LoVo (cell line): ENCODE results near the gene CSNK1G2.
A peak's percentile ranks its signal among the peaks of the same experiment; 100 is the strongest.

Experiments
- DNase-seq: peaks from one replicate; pipeline ENCODE4 v3.0.0-alpha.2; 2016; ENCODE audit warnings: low spot score

The CSNK1G2 gene

DNA sequence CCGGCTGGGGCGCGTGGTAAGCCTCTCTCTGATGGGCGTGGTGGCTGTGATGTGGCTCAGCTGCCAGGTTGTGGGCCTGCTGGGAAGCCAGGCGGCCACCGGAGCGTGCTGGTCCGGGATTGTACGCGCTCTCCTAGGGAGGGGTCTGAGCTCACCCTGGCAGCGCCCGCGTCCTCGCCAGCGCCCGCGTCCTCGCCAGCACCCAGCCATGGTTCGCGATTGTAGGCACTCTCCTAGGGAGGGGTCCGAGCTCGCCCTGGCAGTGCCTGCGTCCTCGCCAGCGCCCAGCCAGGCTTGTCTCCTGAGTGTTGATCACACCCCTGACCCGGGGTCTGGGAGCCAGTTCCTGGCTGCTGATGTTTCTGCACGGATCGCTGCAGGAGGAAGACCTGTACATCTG lies 22.0 kb upstream of the CSNK1G2 start:
- no peak for DNase-seq

GRCh38 chr19:1920644-1921043 lies 20.3 kb upstream of the CSNK1G2 start:
- no peak for DNase-seq

DNA sequence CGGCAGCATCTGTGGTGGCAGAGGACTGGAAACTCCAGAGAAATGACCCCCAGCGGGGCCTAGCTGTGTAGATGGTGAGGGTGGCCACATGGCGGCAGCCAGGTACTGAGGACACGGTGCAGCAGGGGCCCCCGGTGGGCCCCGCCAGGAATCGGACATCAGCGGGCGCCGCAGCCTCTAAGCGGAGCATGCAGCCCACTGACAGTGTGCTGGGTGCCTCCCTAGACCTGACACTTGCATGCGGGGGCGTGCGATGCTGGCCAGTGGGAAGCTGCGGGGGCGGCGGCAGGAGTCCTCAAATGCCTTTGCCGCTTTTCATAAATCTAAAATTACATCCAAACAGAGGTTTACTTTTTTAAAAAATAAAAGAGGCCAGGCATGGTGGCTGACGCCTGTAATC lies 19.6 kb upstream of the CSNK1G2 start:
- DNase-seq: no peak

DNA sequence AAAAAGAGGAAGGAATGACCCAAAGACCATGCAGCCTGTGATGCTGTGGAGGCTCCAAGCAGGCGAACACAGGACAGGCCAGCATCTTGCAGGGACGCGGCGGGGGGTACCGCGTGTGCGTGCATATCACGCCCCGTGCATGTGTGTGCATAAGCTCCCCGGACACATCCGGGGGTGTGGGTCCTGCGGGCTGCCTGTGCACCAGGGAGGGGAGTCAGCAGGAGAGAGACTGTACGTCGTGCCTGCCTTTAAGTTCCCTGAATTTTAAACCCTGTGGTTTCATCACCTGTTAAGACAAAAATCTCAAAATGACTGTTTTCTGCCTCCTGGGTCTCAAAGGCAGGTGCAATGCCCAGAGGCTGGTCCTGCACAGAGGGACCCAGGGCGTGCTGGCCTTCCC lies 19.1 kb upstream of the CSNK1G2 start:
- DNase-seq: no peak

DNA sequence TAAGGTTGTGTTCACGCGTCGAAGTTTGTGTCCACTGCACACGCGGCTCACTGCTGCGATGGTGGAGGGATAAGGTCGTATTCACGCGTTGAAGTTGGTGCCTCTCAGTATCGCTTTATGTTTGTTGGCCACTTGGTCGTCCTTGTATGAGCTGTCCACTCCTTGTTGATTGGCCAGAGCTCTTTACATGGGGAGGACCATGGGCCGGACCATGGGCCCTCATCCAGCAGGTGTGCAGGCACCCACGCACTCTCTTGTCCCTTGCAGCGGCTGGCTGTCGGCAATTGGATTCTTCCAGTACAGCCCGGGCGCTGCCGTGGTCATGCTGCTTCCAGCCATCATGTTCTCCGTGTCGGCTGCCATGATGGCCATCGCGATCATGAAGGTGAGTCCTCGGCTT lies 18.2 kb upstream of the CSNK1G2 start:
- DNase-seq: no peak

GRCh38 chr19:1923319-1923718 lies 17.7 kb upstream of the CSNK1G2 start:
- no peak for DNase-seq

GRCh38 chr19:1924320-1924961 lies 16.5 kb upstream of the CSNK1G2 start:
- DNase-seq: no peak

DNA sequence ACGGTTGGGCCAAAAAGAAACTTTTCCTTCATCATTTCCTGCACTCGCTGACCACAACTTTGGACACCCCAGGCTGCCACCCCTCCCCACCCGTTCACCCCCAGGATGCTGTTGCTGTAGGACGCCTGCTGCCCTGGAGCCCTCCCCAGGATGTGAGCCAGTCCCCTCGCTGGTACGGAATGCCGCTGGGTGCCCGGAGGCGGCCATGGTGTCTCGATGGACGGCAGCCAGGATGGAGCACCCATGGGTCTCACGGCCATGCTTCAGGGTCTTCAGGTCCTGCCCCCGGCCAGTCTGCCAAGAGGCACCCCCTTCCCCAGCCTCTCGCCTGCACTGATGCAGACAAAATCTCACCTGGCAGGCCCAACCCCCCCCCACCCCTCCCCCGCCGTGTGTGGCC lies 15.4 kb upstream of the CSNK1G2 start:
- no peak for DNase-seq

DNA sequence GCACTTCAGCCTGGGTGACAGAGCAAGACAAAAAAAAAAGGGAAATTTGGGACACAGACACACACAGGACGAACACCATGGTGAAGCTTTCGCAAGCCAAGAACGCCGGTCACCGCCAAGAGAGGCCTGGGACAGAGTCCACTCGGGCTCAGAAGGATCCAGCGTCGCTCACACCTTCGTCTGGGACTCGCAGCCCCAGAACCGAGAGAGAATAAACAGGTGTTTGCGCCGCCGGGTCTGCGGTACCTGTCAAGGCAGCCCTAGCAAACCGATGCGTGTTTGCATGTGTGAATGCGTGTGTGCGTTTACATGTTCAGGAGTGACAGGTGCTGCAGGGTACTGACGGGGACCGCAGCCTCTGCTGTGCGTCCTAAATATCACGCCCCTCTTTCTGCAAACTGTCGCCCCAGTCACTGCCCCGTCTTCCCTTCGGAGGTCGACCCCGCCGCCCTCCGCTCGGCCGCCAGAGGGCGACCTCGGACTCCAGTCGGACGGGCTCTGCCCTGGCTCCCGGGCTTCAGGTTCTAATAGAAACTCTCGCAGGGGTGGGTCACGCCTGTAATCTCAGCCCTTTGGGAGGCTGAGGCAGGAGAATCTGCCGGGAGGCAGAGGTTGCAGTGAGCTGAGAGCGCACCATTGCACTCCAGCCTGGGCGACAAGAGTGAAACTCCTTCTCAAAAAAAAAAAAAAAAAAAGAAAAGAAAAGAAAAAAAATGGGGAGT lies 11.8 kb upstream of the CSNK1G2 start:
- peak; percentile 76 for DNase-seq

DNA sequence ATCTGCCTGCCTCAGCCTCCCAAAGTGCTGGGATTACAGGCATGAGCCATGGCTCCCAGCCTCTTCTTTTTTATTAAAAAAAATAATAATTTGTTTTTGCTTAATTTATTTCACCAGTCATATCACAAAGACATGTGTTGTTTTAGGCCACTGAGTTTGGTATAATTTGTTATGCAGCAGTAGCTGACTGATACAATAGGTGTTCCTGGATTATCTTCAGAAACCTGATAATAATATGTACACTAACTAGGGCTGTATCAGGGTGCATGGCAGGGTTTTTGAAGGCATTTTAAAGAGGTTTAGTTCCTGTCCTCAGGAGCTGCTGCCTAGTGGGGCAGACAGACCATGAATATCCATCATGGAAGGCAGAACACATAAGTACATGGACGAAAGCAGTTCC lies 9.5 kb upstream of the CSNK1G2 start:
- no peak for DNase-seq

GRCh38 chr19:1932395-1932794 lies 8.6 kb upstream of the CSNK1G2 start:
- DNase-seq: no peak

DNA sequence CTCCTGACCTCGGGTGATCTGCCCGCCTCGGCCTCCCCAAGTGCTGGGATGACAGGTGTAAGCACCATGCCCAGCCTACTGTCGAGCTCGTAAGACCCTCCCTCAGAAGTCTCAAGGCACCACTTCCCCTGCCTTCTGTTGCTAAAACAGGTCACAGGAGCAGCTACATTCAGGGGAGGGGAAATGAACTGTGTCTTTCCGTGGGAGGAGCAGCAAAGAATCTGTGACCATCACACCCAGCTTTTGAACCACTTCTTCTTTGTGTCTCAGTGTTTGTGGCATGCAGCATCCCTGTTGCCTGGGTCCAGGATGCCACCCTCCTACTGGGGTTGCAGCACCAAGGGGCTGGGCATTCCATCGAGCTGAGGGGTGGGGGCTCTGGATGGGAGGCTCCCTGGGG lies 7.7 kb upstream of the CSNK1G2 start:
- no peak for DNase-seq

DNA sequence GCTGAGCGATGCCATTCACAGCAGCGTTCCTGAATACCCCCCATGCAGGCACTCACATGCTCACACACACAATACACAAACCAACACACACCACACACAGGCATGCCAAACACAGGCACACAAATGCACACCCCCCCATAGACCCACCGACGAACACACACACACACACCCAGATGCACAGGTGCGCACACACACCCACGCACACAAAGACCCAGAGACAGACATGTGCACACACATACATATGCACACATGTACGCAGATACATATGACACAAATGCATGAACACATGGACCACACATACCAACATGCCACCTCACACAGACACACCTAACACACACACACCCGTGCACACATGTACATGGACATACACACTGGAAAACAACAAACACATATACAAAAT lies 7.0 kb upstream of the CSNK1G2 start:
- DNase-seq: no peak

- no peak for DNase-seq
Measured at GRCh38 chr19:1935484-1936208, 5.3 kb upstream of the CSNK1G2 start.

GRCh38 chr19:1936430-1936829 lies 4.5 kb upstream of the CSNK1G2 start:
- DNase-seq: no peak

GRCh38 chr19:1936916-1937610 lies 3.9 kb upstream of the CSNK1G2 start:
- DNase-seq: no peak

DNA sequence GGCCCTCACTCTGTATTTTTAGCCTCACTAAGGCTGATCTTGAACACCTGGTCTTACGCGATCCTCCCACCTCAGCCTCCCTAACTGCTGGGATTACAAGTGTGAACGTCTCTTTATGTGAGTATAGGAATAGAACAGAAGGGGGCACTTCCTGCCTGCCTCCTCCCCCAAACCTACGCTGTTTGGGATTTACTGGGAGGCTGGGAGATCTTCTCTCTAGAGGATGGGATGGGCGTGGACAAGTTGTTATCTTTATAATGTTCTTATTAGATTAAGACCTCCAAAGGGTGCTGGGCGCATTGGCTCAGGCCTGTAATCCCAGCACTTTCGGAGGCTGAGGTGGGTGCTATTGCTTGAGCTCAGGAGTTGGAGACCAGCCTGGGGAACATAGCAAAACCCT lies 2.9 kb upstream of the CSNK1G2 start:
- DNase-seq: no peak

GRCh38 chr19:1942078-1942933 lies 1.3 kb downstream of the CSNK1G2 start:
- DNase-seq: peak; percentile 44

DNA sequence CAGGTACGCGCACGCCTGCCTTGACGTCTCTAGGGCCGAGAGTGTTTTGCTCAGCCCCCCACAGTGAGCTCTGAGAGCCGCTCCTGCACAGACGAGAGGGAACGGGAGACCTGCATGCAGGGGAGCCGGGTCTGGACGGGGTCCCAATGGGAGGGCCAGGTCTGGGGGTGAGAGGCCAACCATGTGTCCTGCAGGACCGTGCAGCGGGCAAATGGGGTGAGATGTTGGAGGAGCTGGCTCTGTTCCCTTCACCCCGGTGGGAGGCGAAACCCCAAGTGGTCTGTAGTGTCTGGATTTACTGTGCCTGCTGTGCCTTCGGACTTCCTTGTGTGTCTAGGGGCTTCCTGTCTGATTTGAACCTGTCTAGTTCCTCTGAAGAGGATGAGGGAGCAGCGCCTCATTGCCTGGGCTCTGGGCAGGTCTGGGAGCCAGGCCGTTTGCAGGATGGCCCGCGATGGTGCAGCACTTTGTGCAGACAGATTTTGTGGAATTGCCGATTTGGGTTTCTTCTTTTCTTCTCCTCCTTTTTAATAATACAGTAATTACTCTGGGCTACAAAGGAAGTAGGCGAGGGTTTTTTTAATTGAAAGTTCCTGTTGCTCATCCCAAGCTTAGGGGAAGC lies 2.1 kb downstream of the CSNK1G2 start:
- DNase-seq: no peak

DNA sequence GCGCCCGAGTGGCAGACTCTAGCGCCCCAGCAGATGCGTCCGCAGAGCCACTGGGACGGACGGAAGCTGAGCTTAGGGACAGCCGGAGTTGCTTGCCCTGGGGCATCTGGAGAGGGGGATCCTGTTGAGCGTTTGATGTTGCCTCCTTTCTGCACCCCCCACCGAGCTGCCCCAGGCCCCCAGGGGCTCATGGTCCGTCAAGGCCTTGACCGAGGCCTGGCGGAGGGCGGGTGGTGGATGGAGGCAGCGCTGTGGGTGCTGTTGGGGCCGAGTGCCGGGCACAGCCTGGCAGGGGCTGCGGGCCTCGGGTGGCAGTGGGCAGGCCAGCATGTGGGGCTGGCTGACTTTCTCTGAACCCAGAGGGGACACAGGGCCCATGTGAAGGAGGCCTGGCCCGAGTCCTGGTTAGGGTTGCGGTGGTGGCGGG lies 2.7 kb downstream of the CSNK1G2 start:
- no peak for DNase-seq
